T47D (cell line): Measurements from ENCODE around the gene HMX3.

ENCODE experiments used
- DNase-seq, 2 experiments: peaks; one replicate each; pipeline versions ENCODE4 v3.0.0 to v3.0.0-alpha.2; 2011 to 2012; ENCODE audit warnings: low read depth in 1 of 2, low spot score in 1 of 2
- JUND ChIP-seq: IDR thresholded peaks from 2 replicates; pipeline ENCODE4 v1.6.1; 2012; ENCODE audit warnings: low read depth
- in situ Hi-C: cut with HindIII; loops from 2 replicates; pipeline ENCODE4 v1.10.0; 2016; ENCODE audit warnings: low sequenced_read_pairs, low pct_unique_long_range_greater_than_20kb

The HMX3 gene

DNA sequence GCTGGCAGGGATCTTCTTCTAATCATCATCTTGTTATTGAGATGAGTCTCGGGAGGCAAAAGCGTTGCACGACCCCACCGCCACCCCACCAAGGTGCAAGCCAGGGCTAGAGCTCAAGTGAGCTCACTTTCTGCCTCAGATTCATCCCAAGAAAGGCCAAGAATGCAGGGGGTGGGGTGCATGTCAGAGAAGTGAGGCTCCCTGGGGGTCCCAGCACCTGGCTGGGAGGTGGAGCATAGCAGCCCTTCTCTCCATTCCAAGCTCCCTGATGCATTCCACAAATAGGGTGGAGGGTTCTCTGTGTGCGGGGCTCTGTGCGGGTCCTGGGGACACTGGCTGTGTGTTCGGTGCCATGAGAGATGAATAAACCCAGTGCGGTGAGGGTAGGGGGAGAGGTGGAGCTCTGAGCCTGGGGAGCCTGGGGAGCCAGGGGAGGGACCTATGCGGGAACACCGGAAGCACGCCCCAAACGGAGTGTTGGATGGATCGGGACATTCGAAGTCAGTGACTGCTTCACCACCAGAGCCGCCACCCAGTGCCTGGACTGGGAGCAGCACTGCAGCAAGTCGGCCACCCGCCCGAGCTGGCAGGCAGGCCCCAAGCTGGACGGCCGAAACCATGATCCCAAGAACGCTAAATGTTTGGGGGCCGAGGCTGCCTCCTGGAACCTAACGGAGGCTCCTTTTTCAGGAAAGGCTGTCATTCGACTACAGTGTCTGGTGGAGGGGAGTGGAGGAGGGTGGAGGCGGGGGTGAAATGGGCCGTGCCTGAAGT is 17.9 kb upstream of the HMX3 start:
- in situ Hi-C loops, result no loop called here
- no peak for DNase-seq
- no peak for TF ChIP-seq JUND

DNA sequence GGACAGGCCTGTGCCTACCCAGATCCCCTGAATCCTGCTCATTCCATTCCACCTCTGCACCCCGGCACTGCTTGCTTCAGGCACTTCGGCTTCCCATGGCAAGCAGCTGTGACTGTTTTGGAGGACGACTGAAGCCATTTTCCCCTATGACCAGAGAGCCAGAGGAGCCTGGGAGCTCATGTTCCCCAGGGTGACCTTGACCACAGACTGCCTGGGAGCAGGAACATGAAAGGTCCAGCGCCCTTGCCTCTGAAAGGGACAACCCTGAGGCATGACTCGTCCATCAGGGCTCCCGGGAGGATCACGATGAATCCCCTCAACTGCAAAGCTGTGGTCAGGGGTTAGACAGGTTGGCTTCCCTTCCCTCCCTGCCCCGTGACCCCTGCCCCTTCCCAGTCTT is 16.7 kb upstream of the HMX3 start:
- no peak for TF ChIP-seq JUND
- in situ Hi-C loops, result no loop called here
- no peak for DNase-seq

DNA sequence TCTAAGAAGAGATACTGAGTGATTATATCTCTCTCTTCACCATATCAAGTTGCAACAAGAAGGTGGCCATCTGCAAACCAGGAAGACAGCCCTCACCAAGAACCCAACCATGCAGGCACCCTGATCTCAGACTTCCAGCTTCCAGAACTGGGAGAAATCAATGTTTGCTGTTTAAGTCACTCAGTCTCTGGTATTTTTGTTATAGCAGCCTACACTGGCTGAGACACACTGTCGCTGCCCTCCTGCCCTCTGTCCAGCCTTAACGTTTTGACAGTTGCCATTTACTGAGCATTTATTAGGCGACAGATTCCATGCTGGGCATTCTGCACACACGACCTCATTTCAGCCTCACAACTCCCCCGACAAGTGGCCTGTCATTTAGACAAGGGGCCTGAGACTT is 9.5 kb upstream of the HMX3 start:
- in situ Hi-C loops, result no loop called here
- DNase-seq, result no peak
- no peak for TF ChIP-seq JUND

GRCh38 chr10:123129618-123130271 is 6.0 kb upstream of the HMX3 start:
- in situ Hi-C loops, result no loop called here
- no peak for TF ChIP-seq JUND
- DNase-seq, result no peak

DNA sequence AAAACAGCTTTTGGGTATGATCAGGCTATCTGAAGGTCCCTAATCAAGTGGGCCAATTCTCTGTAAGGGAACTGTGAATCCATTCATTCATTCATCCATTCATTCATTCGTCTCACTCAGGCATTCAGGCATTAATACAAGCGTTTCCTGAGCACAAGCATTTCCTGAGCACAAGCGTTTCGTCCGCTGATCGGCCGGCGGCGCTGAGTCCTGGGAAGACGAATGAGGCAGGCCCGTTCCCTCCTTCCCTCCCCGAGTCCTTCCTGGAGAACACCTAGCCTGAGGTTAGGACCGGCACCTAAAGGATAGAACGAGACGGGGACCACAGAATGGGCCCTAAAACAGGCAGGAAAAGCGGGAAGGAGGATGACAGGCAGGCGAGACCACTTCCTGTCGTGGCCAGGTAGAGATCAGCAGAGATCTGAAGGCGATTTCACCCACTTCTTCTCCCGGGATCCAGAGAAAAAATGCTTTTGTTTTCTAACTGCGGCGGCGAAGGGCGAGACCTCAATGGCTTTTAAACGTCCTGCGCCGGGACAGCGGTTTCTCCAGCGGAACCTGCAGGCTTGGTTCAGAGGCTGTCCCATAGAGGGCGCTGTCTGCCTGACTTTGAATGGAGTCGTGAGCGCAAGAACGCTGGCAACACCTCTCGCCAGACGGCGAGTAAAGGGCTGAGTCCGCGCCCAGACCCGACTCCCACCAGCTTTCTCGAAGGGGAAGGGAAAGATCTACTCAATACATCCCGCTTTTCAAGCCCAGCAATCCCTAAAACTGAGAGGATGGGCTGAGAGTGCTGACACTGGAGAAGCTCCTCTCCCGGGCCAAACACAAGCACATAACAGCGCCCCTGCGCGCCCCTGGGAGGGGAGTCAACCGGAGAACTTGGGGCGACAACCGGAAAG is 2.9 kb upstream of the HMX3 start:
- no peak for TF ChIP-seq JUND
- in situ Hi-C loops, result no loop called here
- peak; percentile 84 to 97 for DNase-seq

GRCh38 chr10:123133541-123134342 is 2.0 kb upstream of the HMX3 start:
- DNase-seq, result no peak
- no peak for TF ChIP-seq JUND
- in situ Hi-C loops, result no loop called here

- DNase-seq, result no peak
- TF ChIP-seq JUND, result no peak
- in situ Hi-C loops, result no loop called here
Measured at GRCh38 chr10:123134343-123134914, 1.3 kb upstream of the HMX3 start.

- no peak for TF ChIP-seq JUND
- no peak for DNase-seq
- in situ Hi-C loops, result no loop called here
Measured at GRCh38 chr10:123134915-123135414, 805 bp upstream of the HMX3 start.

GRCh38 chr10:123136221-123136805 is 543 bp downstream of the HMX3 start:
- in situ Hi-C loops, result no loop called here
- TF ChIP-seq JUND, result no peak
- no peak for DNase-seq

DNA sequence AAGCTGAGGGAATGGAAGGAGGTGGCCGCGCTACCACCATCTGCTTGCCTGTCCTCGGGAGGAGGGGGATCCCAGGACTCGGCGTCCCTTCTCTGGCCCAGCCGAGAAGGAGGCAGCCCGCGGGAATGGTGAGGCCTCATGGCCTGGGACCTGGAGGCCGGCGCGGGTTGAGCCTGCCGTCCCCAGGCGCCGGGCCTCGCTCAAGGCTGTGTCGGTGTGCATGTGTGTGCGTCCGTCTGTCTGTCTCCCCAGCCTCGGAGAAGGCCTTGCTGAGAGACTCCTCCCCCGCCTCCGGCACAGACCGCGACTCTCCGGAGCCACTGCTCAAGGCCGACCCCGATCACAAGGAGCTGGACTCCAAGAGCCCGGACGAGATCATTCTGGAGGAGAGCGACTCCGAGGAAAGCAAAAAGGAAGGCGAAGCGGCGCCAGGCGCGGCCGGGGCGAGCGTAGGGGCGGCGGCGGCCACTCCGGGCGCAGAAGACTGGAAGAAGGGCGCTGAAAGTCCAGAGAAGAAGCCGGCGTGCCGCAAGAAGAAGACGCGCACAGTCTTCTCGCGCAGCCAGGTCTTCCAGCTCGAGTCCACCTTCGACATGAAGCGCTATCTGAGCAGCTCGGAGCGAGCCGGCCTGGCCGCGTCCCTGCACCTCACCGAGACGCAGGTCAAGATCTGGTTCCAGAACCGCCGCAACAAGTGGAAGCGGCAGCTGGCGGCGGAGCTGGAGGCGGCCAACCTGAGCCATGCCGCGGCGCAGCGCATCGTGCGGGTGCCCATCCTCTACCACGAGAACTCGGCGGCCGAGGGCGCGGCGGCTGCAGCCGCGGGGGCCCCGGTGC is 1.3 kb downstream of the HMX3 start:
- in situ Hi-C loops, result no loop called here
- no peak for DNase-seq
- no peak for TF ChIP-seq JUND

DNA sequence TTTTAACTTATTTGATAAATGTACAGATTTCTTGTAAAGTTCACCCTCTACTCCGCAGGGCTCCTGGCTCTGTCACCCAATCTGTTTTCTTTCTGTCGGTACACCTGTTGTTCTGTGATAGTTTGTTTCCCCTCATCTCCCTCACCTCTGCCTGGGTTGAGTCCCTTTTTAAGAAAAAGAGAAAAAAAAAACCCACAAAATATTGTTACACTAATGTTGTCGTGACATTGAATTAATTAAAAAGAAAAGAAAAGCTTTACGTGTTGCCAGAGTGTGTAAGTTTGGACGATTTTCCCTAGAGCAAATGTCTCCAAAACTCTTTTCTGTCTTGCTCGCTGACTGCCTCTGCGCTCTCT is 3.4 kb downstream of the HMX3 start:
- in situ Hi-C loops, result no loop called here
- no peak for DNase-seq
- no peak for TF ChIP-seq JUND
